HG02885 (cell line): Measurements from ENCODE around the gene ANKRD34A.
"Not testable (repeated sequence)": the region's sequence is repeated elsewhere in the genome, so short reads cannot be mapped to it uniquely, and the experiment has no call there.

ENCODE experiments used
- ATAC-seq: cut with Tn5 transposase; IDR thresholded peaks from one replicate; pipeline ENCODE4 v1.9.1; 2021; ENCODE audit warnings: mild to moderate bottlenecking; ENCODE audit not compliant: unreplicated experiment, poor library complexity

The ANKRD34A gene

DNA sequence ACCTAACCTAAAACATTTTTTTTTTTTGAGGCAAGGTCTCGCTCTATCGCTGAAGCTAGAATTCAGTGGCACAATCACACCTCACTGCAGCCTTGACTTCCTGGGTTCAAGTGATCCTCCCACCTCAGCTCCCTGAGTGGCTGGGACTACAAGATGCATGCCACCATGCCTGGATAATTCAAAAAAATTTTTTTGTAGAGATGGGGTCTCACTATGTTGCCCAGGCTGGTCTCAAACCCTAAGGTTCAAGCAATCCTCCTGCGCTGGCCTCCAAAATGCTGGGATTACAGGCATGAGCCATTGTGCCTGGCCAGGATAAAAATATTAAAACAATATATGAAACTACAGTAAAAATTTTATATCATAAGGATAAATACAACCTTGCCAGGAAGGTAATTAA is 11.5 kb downstream of the ANKRD34A start:
- ATAC-seq: no peak

DNA sequence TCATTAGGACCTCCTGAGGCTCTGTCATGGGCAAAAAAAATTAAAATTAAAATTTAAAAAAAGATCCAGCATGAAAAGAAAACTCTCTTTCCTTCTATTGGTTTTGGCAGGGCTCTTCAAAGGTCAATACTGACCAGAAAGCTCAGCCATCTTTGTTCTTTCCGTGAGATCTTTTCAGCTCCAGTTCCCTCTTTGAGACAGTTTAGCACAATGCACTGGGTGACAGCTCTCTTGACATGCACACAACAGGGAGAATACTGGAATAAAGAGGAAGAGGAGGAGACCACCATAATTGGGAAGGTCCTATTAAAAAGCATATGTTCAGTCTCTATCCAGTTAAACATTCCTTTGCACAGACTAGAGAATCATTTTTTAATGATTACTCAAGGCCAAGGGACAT is 12.8 kb downstream of the ANKRD34A start:
- no peak for ATAC-seq

DNA sequence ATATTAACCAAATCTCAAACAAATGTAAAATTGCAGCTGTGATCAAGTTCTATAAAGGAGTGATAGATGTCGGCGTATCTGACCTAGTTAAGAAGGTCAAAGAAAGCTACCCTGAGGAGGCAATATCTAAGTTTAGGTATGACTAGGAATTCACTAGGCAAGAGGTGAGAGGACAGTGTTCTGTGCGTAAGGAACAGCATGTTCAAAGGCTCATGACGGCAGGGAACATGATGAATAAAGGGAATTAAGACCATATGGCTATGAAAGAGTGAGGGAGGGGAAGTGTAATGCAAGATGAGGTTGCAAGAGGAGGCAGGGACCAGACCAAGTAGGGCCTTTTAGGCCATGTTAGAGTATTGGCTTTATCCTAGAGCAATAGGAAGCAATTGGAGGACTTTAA is 15.2 kb downstream of the ANKRD34A start:
- ATAC-seq: no peak

DNA sequence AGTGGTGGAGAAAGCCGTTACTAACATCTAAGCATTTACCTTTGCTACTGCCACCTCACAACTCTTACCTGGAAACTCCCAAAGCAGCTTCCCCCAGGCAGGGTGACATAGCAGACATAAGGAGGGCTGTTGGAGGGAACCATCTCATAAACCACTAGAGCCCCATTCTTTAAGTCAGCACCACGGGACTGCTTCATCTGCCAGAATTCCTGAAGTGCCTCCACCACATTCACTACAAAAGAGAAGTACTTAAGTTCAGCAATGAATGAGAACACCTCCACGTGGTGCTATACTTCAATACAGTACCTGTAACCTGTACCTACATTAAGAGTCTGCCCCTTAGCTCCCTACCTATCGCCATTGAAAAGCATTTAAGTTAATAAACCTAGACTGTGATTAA is 16.8 kb downstream of the ANKRD34A start:
- no peak for ATAC-seq

DNA sequence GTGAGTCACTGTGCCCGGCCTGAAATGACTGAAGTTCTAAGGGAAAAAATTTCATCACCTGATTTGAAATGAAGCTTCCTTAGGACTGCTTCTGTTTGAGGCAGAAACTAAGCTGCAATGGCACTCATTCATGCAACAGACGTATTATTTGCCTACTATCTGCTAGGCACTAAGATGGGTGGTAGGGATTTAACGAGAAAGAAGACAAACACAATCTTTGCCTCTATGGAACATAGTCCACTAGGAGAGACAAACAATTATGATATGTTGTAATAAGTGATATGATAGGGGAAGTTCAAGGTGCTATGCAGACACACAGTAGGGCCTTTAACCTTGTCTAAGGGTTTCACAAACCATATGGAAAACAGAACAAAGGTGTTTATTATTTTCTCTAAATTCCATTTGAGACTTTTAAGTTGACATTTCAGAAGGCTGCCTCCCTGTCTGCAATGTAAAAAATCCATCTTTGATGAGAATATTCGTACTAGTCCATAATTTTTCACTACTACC is 17.8 kb downstream of the ANKRD34A start:
- ATAC-seq: no peak

DNA sequence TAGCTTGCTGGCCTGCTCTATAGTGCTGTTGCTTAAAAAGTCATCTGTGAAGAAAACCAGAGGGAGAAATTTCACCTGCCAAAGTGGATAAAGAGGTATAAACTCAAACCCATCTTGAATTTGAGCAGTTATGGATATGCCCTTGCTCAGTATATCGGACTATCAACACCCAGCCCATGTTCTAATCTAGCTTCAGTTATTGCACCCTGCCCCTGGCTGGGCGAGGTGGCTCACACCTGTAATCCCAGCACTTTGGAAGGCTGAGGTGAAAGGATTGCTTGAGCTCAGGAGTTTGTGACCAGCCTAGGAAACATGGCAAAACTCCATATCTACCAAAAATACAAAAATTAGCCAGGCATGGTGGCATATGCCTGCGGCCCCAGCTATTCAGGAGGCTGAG is 19.8 kb downstream of the ANKRD34A start:
- no peak for ATAC-seq

DNA sequence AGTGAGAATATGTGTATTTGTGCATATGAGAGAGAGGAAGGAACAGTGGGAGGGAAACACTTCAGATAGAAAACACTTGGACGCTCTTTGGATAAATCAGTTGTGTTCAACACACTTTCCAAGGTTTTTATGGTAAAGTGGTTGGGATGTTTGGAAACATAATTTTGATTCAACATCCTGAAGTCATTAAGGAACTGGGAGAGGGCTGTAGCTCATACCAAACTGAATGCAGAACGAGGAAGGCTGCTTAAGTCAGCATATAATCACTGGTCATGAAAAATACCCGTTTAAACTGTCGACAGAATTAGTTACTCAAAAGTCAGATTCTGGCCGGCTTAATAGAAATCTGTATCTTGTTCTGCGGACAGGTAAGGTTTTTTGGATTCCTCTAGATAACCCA is 21.5 kb downstream of the ANKRD34A start:
- no peak for ATAC-seq

DNA sequence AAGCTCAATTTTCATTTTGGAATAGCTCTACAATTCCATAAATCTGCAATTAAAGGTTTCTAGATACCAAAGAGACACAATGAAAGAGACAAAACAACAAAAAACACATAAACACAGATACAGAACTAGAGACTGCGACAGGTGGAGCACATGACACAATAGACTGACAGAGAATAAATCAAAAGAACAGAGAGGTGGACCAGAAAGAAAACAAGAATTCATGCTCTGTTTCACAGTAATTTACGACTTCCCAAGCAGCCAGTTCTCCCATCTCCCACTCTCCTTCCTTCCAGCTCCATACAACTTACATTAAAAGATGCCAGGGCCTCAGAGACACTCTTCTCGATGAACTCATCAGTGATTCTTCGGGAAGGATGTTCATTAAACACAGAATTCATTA is 22.0 kb downstream of the ANKRD34A start:
- ATAC-seq: no peak

DNA sequence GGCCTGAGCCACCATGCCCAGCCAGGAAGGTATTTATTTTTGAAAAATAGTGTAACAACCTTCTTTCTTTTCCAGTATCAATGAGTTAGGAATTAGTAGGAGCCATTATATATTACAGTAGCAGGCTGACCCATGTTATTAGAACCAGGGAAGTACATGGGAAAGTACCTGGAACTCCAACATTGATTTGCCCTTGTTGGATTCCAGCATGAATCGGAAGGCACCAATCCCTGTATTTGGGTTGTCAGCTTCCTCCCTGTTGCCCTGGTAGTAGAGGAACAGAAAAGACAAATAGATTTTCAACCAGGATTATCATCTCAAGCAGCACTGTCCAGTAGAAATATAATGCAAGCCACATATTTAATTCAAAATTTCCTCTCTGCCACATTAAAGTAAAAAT is 26.9 kb downstream of the ANKRD34A start:
- no peak for ATAC-seq

DNA sequence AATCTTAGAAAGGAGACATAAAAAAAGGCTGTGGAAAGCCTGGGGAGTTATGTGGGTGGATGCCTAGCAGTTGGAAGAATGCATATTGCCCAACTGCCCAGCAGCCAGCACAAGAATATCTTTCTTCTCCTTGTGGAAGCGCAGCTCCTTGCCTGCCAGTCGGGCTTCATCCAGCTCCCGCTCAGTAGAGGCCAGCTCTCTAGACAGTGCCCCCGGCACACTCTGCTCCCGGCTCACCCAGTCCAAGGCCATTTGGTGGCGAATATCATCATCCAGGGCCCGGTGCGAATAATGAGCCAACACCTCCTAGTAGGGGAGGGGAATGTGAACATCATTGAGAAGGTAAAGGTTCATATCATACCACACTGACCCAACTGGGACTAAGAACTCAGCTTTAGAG is 28.1 kb downstream of the ANKRD34A start:
- no peak for ATAC-seq

DNA sequence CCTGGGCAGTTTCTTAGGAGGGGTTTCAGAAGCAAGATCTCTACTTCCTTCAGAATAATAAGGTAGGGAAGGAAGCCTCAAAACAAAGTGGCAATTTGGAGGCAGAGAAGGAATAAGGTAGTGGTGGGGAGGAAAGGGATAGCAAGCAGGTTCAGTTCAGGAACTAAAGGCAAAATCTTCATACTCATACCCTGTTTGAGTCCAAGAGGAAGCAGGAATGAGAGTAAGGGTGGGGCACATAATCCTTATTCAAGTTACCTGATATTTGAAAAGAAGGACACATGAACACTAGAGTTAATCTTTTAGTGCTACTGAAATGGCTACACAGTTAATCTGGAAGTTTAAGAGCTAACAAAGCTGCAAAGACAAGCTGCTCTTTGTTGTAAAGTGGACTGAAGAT is 28.7 kb downstream of the ANKRD34A start:
- no peak for ATAC-seq

DNA sequence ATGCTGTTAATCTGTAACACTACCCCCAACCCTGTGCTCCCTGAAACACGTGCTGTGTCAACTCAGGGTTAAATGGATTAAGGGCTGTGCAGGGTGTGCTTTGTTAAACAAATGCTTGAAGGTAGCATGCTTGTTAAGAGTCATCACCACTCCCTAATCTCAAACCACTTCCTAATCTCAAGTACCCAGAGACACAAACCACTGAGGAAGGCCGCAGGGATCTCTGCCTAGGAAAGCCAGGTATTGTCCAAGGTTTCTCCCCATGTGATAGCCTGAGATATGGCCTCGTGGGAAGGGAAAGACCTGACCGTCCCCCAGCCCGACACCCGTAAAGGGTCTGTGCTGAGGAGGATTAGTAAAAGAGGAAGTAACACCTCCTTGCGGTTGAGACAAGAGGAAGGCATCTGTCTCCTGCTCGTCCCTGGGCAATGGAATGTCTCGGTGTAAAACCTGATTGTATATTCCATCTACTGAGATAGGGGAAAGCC is 31.8 kb downstream of the ANKRD34A start:
- ATAC-seq: not testable (repeated sequence)

DNA sequence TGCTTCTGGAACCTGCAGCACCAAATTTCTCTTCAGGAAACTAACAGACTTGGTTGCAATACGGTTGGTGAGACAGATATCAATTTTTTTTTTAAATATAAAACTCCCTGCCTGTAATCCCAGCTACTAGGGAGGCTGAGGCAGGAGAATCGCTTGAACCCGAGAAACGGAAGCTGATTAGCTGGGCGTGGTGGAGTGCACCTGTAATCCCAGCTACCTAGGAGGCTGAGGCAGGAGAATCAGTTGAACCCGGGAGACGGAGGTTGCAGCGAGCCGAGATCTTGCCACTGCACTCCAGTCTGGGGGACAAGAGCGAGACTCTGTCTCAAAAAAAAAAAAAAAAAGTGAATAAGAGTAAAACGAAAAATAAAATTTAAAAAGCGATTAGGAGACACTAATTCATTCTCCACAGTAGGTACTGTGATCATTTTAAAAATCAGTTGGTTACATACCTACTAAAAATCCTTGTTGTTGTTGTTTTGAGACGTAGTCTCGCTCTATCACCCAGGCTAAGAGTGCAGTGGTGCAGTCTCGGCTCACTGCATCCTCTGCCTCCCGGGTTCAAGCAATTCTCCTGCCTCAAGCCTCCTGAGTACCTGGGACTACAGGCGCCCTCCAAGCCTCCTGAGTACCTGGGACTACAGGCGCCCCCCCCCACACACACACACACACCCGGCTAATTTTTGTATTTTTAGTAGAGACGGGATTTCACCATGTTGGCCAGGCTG is 36.3 kb downstream of the ANKRD34A start:
- ATAC-seq: no peak

DNA sequence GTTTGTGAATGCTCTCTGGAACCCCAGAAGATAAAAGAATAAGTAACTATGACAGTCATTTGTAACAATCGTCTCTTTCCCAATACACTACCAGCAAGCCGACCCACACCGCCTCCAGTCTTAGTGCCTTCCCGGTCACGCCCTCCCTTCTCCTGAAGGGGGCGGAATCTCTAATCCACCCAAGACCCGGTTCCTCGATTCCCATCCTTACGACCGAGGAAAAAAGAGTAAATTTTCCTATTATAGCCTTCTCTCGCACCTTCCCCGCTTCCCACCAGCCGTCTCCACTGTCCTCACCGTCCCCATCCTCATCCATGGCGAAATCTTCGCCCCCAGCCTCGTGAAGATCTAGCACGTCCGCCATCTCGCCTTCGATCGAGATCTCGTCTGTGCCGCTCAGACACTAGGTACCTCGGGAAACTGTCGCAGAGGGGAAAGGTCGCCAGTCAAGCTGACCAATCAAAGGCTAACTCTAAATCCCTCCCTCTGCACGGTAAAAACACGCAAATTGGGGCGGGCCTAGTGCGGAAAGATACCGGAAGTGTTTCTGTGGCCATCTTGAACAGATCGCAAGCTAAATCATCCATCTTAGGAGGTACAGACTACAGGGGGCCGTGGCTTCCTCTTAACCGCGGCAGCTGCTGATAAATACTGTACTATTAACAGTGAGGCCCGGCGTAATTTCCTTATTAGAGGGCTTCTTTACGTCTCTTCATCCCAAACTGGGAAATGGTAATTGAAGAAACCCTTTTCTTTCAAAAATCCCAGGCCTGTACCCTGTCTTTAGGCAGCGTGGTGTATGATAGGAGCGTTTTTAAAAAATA is 37.1 kb downstream of the ANKRD34A start, which contains the start of gene RBM8A:
RBM8A (minus strand) TSS at position 422 of the 824 bp plus-strand sequence; CDS start at position 364, 58 bp downstream.
- peak; percentile 97 for ATAC-seq

DNA sequence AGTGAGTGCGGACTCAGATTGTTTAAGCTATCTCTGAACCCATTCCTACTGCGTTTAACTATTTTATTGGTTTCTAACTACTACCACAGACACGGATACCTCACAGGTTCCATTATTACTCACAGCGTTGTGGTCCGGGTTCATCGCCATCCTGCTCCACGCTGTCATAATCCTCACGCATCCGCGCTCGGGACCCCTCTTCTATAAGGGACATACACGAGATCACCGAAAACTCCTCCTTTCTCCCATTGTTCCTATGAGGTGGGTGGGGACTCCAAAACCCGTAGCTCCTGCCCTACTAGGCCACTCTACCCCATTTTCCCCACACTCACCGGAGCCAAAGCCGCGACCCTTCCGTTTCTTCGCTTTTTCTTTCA is 37.7 kb downstream of the ANKRD34A start:
- ATAC-seq: no peak

DNA sequence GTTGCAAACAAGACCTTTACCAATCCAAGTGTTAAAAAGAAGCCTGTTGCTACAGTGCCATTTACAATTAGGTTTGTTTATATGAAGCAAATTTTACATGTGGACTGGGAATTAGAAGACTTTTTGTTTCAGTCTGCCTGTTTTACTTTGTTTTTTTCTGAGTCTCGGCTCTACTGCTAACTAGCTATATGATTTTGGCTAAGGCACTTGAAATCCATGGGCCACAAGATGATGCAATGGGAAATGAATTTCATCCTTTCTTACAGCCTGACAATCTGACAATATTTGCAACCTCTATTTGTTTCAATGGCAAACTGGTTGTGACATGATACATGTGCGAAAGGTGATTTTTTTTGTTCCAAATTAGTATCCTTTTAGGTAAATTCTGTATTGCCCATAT is 42.1 kb downstream of the ANKRD34A start:
- ATAC-seq: no peak

DNA sequence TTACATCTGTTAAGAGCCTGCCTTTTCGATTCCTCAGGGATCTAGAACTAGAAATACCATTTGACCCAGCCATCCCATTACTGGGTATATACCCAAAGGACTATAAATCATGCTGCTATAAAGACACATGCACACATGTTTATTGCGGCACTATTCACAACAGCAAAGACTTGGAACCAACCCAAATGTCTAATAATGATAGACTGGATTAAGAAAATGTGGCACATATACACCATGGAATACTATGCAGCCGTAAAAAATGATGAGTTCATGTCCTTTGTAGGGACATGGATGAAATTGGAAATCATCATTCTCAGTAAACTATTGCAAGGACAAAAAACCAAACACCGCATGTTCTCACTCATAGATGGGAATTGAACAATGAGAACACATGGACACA is 44.1 kb downstream of the ANKRD34A start:
- ATAC-seq: not testable (repeated sequence)

DNA sequence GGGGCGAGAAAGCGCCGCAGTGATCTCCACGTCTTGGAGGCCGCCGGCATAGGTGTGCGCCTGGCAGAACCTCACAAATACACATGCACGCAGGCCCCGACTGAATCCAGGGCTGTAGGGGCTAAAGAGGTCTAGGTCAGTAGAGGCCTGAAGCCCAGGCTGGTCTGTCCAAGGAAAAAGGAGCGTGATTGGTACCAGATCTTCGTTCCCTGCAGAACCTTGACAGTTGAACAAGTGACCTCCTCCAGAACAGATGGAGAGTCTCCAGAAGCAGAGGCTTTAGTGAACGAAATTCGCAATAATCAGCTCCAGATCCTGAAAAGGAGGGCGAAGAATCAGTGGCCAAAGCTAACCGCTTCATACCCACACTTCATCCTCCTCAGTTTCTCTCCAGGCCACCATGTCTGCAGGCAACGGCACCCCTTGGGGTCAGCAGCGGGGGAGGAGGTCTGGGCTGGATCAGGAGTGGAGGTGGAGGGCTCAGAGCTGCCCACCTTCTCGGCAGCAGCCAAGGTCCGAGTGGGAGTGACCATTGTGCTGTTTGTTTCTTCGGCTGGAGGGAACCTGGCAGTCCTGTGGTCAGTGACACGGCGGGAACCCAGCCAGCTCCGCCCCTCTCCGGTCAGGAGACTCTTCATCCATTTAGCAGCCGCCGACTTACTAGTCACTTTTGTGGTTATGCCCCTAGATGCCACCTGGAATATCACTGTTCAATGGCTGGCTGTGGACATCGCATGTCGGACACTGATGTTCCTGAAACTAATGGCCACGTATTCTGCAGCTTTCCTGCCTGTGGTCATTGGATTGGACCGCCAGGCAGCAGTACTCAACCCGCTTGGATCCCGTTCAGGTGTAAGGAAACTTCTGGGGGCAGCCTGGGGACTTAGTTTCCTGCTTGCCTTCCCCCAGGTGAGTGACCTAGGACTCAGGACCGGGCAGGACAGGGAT is 45.1 kb downstream of the ANKRD34A start:
- ATAC-seq: peak; percentile 88

DNA sequence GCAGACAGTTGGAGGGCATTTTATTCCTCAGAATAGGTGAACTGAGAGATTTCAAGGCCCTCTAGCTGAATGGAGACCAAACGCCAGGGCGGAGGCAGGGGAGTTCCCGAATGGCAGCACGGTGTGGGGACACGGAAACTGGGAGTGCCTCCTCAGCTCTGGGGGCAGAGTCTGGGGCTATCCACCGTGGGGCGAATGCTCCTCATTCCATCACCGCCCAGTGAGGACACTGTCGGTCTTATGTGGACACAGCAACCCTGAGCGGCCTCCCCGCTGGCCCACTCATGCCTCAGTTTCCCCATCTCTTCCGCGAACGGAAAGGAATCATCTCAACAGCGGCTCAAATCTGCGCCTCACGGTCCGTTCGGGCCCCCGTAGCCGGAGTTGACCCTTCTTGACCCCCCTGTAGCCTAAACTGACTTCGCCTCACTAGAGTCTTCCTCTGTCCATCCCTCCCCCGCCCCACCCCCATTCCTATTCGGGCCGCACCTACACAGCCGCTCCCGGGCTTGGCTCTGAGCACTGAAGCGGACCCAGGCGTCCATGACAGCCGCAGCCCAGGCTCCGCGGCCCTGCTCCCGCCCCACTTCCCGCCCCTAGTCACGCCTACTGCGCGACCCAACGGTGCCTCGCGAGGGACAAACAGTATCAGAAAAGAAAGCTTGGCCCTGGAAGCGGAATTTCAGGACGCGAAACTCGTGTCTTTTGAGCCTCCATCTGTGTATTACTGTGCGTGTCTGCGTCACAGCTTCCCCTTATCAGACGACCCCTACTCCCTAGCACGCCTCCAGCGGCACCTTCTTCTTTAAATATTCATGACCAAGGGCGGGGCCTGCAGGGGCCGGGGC is 46.0 kb downstream of the ANKRD34A start, which contains the start of gene PEX11B:
PEX11B (minus strand) TSS at position 574 of the 848 bp plus-strand sequence; CDS start at position 545, 29 bp downstream.
- ATAC-seq: peak; percentile 82
